ENCODE data around the gene RUNX3. TPM values are rescaled to one million over a fixed set of nuclear protein-coding genes. Genes with fewer than 3 reads are reported as not detected.

Gene RUNX3
- total and polyA plus RNA-seq, 4 donors, result 1.7 to 9.0 (median 4.5) TPM

DNA sequence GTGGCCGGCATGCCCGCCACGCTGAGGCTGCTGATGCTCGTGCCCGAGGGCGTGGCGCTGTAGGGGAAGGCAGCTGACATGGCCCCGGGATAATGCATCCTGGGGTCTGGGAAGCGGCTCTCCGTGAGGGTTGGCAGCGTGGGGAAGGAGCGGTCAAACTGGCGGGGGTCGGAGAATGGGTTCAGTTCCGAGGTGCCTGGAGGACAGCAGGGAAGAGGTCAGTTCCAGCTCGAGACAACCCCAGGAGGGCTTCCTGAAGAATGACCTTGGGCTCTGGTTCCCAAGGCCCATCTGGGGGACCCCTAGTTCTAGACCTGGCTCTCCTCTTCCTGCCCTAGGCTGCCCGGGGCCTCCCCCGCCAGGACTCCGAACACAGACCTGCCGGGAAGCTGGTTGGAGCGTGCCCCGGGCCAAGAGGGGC lies 27.6 kb downstream of the RUNX3 start:
- Histone ChIP-seq H3K36me3 (ENCODE audit: control insufficient read depth in 4 of 4, insufficient read depth in 4 of 4, low read length in 4 of 4) (peaks cover 0 to 3% (median 0%) of the 10 kb centered on the region in 4 donors), H3K9ac (ENCODE audit: insufficient read depth in 1 of 2, low read length in 2 of 2) (no peak overlapping the region), H3K27me3 (ENCODE audit: control insufficient read depth in 3 of 3, insufficient read depth in 3 of 3, low read length in 2 of 3) (no peaks in the 10 kb centered on the region), H3K4me3 (no peak overlapping the region), H3K9me3 (ENCODE audit: control insufficient read depth in 4 of 4, insufficient read depth in 3 of 4, low read length in 3 of 4) (peaks cover 0 to 2% (median 0%) of the 10 kb centered on the region in 4 donors), H3K27ac (ENCODE audit: low read depth in 1 of 2, low read length in 1 of 2) (no peak overlapping the region), H3K4me1 (ENCODE audit: control insufficient read depth in 5 of 5, insufficient read depth in 5 of 5, low read length in 5 of 5) (peaks cover 0 to 4% (median 0%) of the 10 kb centered on the region in 5 donors)
- no peak for TF ChIP-seq CTCF (IDR thresholded peaks at IDR 0.05; ENCODE audit: control extremely low read depth, extremely low read depth)
- 94 to 96% methylated on average over 22 of the region's 22 CpGs for WGBS, 2 donors
- no peak for ATAC-seq (ENCODE audit: insufficient read depth, low FRiP score)
- peak in 1 of 3 donors; percentile 3 for DNase-seq

- ATAC-seq (ENCODE audit: insufficient read depth, low FRiP score) (no peak), DNase-seq (no peak)
- no peak overlapping the region for H3K27ac ChIP-seq (ENCODE audit: low read depth in 1 of 2, low read length in 1 of 2)
- peaks cover 0 to 3% (median 0%) of the 10 kb centered on the region in 4 donors for H3K36me3 ChIP-seq (ENCODE audit: control insufficient read depth in 4 of 4, insufficient read depth in 4 of 4, low read length in 4 of 4)
- H3K9ac ChIP-seq (ENCODE audit: insufficient read depth in 1 of 2, low read length in 2 of 2), result no peak overlapping the region
- no peaks in the 10 kb centered on the region for H3K27me3 ChIP-seq (ENCODE audit: control insufficient read depth in 3 of 3, insufficient read depth in 3 of 3, low read length in 2 of 3)
- peaks cover 0 to 2% (median 0%) of the 10 kb centered on the region in 4 donors for H3K9me3 ChIP-seq (ENCODE audit: control insufficient read depth in 4 of 4, insufficient read depth in 3 of 4, low read length in 3 of 4)
- peaks cover 0 to 4% (median 0%) of the 10 kb centered on the region in 5 donors for H3K4me1 ChIP-seq (ENCODE audit: control insufficient read depth in 5 of 5, insufficient read depth in 5 of 5, low read length in 5 of 5)
- H3K4me3 ChIP-seq, result no peak overlapping the region
- TF ChIP-seq CTCF (IDR thresholded peaks at IDR 0.05; ENCODE audit: control extremely low read depth, extremely low read depth), result no peak
- WGBS, 2 donors, result 94 to 96% methylated on average over 36 to 38 of the region's 38 CpGs
Measured at GRCh38 chr1:24901791-24902470, 28.1 kb downstream of the RUNX3 start.

GRCh38 chr1:24900985-24901781 lies 28.9 kb downstream of the RUNX3 start:
- DNase-seq, result no peak
- ATAC-seq (ENCODE audit: insufficient read depth, low FRiP score), result no peak
- peaks cover 0 to 4% (median 0%) of the 10 kb centered on the region in 5 donors for H3K4me1 ChIP-seq (ENCODE audit: control insufficient read depth in 5 of 5, insufficient read depth in 5 of 5, low read length in 5 of 5)
- H3K27ac ChIP-seq (ENCODE audit: low read depth in 1 of 2, low read length in 1 of 2), result no peak overlapping the region
- H3K4me3 ChIP-seq, result no peak overlapping the region
- TF ChIP-seq CTCF (IDR thresholded peaks at IDR 0.05; ENCODE audit: control extremely low read depth, extremely low read depth), result no peak
- peaks cover 0 to 3% (median 0%) of the 10 kb centered on the region in 4 donors for H3K36me3 ChIP-seq (ENCODE audit: control insufficient read depth in 4 of 4, insufficient read depth in 4 of 4, low read length in 4 of 4)
- no peak overlapping the region for H3K9ac ChIP-seq (ENCODE audit: insufficient read depth in 1 of 2, low read length in 2 of 2)
- 80 to 88% methylated on average over 12 of the region's 12 CpGs for WGBS, 2 donors
- H3K27me3 ChIP-seq (ENCODE audit: control insufficient read depth in 3 of 3, insufficient read depth in 3 of 3, low read length in 2 of 3), result no peaks in the 10 kb centered on the region
- H3K9me3 ChIP-seq (ENCODE audit: control insufficient read depth in 4 of 4, insufficient read depth in 3 of 4, low read length in 3 of 4), result peaks cover 0 to 2% (median 0%) of the 10 kb centered on the region in 4 donors
